Skeletal muscle tissue (tissue), 4 donors: ENCODE data around the gene HOXA10. TPM values are rescaled to one million over a fixed set of nuclear protein-coding genes. Genes with fewer than 3 reads are reported as not detected.

Experiments
- H3K27ac ChIP-seq: one replicate; pipeline ENCODE4 v1.7.0; 2013; ENCODE audit warnings: mild to moderate bottlenecking, low read depth, low read length, inconsistent platforms
- H3K27me3 ChIP-seq, 3 donors: one replicate each; pipeline ENCODE4 v1.7.0; 2013; ENCODE audit warnings: low read length in 3 of 3; ENCODE audit not compliant: control insufficient read depth in 3 of 3, insufficient read depth in 3 of 3
- H3K36me3 ChIP-seq, 3 donors: one replicate each; pipeline ENCODE4 v1.7.0; 2013; ENCODE audit warnings: low read length in 3 of 3; ENCODE audit not compliant: control insufficient read depth in 3 of 3, insufficient read depth in 3 of 3
- H3K4me1 ChIP-seq, 3 donors: one replicate each; pipeline ENCODE4 v1.7.0; 2013; ENCODE audit warnings: low read length in 3 of 3, mild to moderate bottlenecking in 3 of 3; ENCODE audit not compliant: control insufficient read depth in 3 of 3, insufficient read depth in 3 of 3
- H3K4me3 ChIP-seq, 3 donors: one replicate each; pipeline ENCODE4 v1.7.0; 2013; ENCODE audit warnings: low read length in 3 of 3
- H3K9ac ChIP-seq, 3 donors: one replicate each; pipeline ENCODE4 v1.7.0; 2013; ENCODE audit warnings: low read length in 3 of 3, mild to moderate bottlenecking in 3 of 3, moderate library complexity in 2 of 3, low read depth in 1 of 3
- H3K9me3 ChIP-seq, 3 donors: one replicate each; pipeline ENCODE4 v1.7.0; 2013; ENCODE audit warnings: low read length in 3 of 3; ENCODE audit not compliant: control insufficient read depth in 3 of 3
- total RNA-seq: library from RNA; depleted of rRNA; stranded (reverse); fragments of >200 nt; gene quantifications from one replicate; pipeline ENCODE4 v1.2.3, GENCODE V29; 2014
- donor health status: Osteomylitis.

Gene HOXA10
- total RNA-seq, 1 donor from 2014 or later: 13.6 TPM

- Histone ChIP-seq H3K27me3 (no peaks in the 10 kb centered on the region), H3K4me3 (no peak overlapping the region), H3K9me3 (no peaks in the 10 kb centered on the region), H3K9ac (peak overlapping the region in 1 of 3 donors; percentile 54), H3K36me3 (peaks cover 0 to 6% (median 0%) of the 10 kb centered on the region in 3 donors), H3K4me1 (peaks cover 29 to 42% (median 40%) of the 10 kb centered on the region in 3 donors), H3K27ac (no peak overlapping the region)
Observed at GRCh38 chr7:27161721-27162560, 12.2 kb downstream of the HOXA10 start.

DNA sequence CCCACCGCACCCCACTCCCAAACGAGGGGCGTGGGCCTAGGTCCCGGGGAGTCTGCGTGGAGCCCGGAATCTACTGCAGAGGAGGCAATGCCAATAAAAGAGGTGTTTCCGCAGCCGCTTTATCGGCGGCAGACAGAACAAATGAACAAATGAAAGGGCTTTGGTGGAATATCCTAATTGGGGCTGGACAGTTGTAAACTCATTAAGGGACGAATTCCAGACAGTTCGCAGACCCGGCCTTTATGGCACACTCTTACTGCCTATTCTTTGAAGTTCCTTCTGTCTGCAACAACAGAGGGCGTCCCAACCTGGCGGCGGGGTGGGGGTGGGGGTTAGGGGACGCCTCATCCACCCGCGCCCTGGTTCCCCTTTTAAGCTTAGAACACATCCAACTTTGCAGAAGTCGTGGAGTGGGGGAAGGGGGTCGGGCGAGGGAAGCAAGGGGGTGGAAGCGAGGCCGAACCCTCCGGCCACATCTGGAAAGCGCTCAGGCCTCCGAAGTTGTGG lies 12.9 kb downstream of the HOXA10 start:
- Histone ChIP-seq H3K27ac (peak overlapping the region; percentile 79), H3K4me1 (peaks cover 24 to 38% (median 36%) of the 10 kb centered on the region in 3 donors), H3K9ac (peak overlapping the region; percentile 63 to 88 (median 74)), H3K36me3 (peaks cover 0 to 6% (median 0%) of the 10 kb centered on the region in 3 donors), H3K4me3 (peak overlapping the region; percentile 70 to 84 (median 81)), H3K27me3 (no peaks in the 10 kb centered on the region), H3K9me3 (no peaks in the 10 kb centered on the region)

DNA sequence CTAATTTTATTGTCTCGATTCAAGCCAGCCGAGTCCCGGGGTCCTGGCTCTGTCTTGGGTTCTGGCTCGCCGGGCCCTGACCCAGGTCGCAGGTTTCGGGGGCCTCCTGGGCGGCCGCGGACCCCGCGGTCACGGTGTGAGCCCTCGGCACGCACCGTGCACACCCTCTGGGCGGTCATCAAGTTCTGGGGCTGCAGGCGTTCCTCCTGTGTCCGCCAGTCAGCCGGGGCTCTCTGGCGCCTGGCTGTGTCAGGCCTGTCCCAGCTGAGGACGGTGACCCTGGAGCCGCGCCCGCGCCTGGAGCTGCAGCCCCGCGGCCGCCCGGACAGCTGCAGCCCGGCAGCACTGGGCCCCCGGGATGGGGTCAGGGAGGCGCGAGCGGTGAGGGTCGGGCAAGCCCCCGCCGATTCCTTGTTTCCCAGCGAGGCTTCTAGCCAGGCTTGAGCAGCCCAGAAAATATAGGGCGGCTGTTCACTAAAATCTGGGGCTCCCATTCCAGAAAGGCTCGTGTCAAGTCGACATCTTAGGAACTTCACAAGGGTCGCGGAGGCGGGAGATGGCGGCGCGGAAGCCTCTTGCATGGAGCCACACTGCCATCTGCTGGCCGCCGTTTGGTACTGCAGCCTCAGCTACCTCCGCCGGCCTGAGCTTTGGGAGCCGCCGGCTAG lies 13.4 kb downstream of the HOXA10 start:
- peak overlapping the region; percentile 74 to 88 (median 76) for H3K9ac ChIP-seq

GRCh38 chr7:27160145-27160545 lies 14.0 kb downstream of the HOXA10 start:
- peaks cover 30 to 40% (median 38%) of the 10 kb centered on the region in 3 donors for H3K4me1 ChIP-seq
- H3K27me3 ChIP-seq: no peaks in the 10 kb centered on the region
- H3K4me3 ChIP-seq: peak overlapping the region; percentile 70 to 84 (median 81)
- H3K36me3 ChIP-seq: peaks cover 0 to 6% (median 0%) of the 10 kb centered on the region in 3 donors
- peak overlapping the region; percentile 74 to 88 (median 76) for H3K9ac ChIP-seq
- no peaks in the 10 kb centered on the region for H3K9me3 ChIP-seq
- H3K27ac ChIP-seq: peak overlapping the region; percentile 79

More for the DNA sequence above, 13.4 kb downstream of the HOXA10 start:
- peaks cover 25 to 35% (median 33%) of the 10 kb centered on the region in 3 donors for H3K4me1 ChIP-seq
- H3K27me3 ChIP-seq: no peaks in the 10 kb centered on the region
- peak overlapping the region; percentile 70 to 84 (median 81) for H3K4me3 ChIP-seq
- H3K36me3 ChIP-seq: peaks cover 0 to 6% (median 0%) of the 10 kb centered on the region in 3 donors
- H3K27ac ChIP-seq: peak overlapping the region; percentile 79
- H3K9me3 ChIP-seq: no peaks in the 10 kb centered on the region

- H3K4me1 ChIP-seq: peaks cover 28 to 40% (median 38%) of the 10 kb centered on the region in 3 donors
- no peaks in the 10 kb centered on the region for H3K27me3 ChIP-seq
- peak overlapping the region in 1 of 3 donors; percentile 88 for H3K9ac ChIP-seq
- no peaks in the 10 kb centered on the region for H3K9me3 ChIP-seq
- peaks cover 0 to 6% (median 0%) of the 10 kb centered on the region in 3 donors for H3K36me3 ChIP-seq
- H3K4me3 ChIP-seq: peak overlapping the region in 2 of 3 donors; percentile 81 to 84
- H3K27ac ChIP-seq: peak overlapping the region; percentile 79
Observed at GRCh38 chr7:27159266-27160144, 14.6 kb downstream of the HOXA10 start.

DNA sequence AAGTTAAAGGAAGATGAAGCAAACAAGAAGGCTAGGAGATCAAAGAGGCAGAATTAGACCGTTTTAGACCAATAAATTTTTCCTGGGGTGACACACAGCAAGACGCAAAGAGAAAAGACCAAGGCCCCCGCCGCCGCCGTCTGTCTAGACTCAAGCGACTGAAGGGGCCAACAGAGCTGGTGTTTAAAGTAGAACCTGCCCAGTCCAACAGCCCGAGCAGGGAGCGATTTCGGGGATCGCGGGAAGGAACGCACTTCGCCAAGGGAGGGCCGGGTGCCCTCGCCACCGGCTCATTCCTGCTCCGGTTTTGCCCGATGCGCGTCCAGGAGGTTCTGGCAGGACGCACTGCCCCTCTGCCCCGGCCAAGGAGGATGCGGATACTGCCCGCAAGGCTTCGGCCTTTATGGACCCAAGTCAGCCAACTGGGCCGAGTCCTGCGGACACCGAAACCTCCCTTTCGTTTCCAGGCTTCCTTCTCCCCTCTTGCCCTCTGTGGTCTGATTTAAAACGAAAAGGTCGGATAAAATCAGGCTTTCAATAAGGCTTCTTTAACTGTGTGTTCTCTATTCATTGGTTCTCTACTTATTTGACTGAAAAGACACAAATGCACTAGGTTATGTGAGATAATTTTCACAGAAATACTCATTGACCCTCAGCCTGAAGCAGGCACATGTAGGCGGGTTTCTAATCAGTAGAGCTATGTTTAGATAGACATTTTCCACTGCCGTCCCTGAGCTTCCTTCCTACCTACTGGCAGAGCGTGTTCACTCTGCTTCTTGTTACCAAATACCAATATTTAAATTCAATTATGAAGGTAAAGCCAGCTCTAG lies 15.5 kb downstream of the HOXA10 start:
- H3K36me3 ChIP-seq: peaks cover 0 to 7% (median 0%) of the 10 kb centered on the region in 3 donors
- H3K4me3 ChIP-seq: no peak overlapping the region
- no peak overlapping the region for H3K9ac ChIP-seq
- H3K27ac ChIP-seq: no peak overlapping the region
- H3K27me3 ChIP-seq: no peaks in the 10 kb centered on the region
- H3K9me3 ChIP-seq: no peaks in the 10 kb centered on the region
- peaks cover 22 to 32% (median 31%) of the 10 kb centered on the region in 3 donors for H3K4me1 ChIP-seq

DNA sequence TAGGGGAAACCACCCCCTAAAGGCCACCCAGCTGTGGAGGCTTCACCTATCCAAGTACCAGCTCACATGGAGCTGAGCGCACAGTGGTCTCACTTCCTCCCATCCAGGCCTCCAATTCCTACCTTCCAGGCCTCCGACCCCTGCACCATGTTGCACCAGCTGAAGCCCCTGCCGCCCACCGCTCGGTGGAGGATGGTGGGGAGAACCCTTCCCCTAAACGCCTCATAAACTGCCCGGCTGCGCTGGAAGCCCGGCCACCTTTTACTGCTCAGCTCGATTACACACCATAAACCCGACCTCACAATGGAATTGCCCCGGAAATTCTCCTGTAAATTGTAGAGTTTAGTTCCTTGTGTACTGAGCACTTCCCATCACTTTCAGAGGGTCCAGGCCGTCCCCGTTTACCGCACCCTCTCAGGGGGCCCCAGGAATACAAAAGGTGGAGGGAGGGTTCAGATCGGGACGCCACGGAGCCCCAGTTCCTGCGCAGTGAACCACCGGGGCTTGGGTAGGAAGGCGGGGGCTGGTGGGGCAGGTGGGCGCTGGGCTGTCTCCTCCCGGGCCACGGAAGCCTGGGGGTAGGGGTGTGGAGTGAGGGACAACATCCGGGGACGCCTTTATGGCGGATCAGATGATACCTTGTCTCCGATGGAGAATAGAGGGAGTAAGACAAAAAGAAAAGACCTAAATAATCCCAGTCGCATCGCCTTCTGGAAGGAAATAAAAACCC lies 16.3 kb downstream of the HOXA10 start:
- Histone ChIP-seq H3K9me3 (no peaks in the 10 kb centered on the region), H3K36me3 (peaks cover 0 to 2% (median 0%) of the 10 kb centered on the region in 3 donors), H3K4me1 (peaks cover 18 to 26% (median 26%) of the 10 kb centered on the region in 3 donors), H3K4me3 (no peak overlapping the region), H3K27me3 (no peaks in the 10 kb centered on the region), H3K27ac (no peak overlapping the region), H3K9ac (no peak overlapping the region)

GRCh38 chr7:27156916-27157701 lies 17.0 kb downstream of the HOXA10 start:
- H3K27ac ChIP-seq: peak overlapping the region; percentile 88
- peak overlapping the region; percentile 75 to 89 (median 87) for H3K4me3 ChIP-seq
- H3K36me3 ChIP-seq: peaks cover 0 to 2% (median 0%) of the 10 kb centered on the region in 3 donors
- H3K9ac ChIP-seq: peak overlapping the region; percentile 44 to 93 (median 81)
- peaks cover 20 to 33% (median 33%) of the 10 kb centered on the region in 3 donors for H3K4me1 ChIP-seq
- H3K27me3 ChIP-seq: peaks cover 0 to 5% (median 0%) of the 10 kb centered on the region in 3 donors
- no peaks in the 10 kb centered on the region for H3K9me3 ChIP-seq
